ENCODE results near the gene TEC.

Gene TEC

DNA sequence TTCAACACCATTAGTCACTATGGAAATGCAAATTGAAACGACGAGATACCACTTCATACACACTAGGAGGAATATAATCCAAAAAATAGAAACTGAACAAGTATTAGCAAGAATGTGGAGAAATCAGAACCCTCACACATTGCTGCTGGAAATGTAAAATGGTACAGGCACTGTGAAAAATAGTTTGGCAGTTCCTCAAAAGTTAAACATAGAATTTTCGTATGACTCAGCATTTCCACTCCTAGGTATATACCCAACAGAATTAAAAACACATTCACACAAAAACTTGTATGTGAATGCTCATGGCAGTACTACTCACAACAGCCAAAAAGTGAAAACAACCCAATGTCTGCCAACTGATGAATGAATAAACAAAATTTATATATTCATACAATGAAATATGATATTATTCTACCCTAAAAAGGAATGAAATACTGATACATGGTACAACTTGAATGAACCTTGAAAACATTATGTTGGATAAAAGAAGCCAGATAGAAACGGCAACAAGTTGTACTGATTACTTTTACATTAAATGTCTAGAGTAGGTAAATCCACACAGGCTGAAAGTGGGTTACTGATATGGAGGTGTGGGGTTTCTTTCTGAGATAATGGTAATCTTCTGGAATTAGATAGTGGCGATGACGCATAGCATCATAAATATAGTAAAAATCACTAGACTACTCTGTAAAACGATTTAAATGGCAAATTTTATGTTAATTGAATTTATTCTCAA, 22.3 kb downstream of the TEC start:
- TF ChIP-seq, protein P1, sequence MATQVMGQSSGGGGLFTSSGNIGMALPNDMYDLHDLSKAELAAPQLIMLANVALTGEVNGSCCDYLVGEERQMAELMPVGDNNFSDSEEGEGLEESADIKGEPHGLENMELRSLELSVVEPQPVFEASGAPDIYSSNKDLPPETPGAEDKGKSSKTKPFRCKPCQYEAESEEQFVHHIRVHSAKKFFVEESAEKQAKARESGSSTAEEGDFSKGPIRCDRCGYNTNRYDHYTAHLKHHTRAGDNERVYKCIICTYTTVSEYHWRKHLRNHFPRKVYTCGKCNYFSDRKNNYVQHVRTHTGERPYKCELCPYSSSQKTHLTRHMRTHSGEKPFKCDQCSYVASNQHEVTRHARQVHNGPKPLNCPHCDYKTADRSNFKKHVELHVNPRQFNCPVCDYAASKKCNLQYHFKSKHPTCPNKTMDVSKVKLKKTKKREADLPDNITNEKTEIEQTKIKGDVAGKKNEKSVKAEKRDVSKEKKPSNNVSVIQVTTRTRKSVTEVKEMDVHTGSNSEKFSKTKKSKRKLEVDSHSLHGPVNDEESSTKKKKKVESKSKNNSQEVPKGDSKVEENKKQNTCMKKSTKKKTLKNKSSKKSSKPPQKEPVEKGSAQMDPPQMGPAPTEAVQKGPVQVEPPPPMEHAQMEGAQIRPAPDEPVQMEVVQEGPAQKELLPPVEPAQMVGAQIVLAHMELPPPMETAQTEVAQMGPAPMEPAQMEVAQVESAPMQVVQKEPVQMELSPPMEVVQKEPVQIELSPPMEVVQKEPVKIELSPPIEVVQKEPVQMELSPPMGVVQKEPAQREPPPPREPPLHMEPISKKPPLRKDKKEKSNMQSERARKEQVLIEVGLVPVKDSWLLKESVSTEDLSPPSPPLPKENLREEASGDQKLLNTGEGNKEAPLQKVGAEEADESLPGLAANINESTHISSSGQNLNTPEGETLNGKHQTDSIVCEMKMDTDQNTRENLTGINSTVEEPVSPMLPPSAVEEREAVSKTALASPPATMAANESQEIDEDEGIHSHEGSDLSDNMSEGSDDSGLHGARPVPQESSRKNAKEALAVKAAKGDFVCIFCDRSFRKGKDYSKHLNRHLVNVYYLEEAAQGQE (IDR thresholded peaks at IDR 0.05; ENCODE audit: low read depth), result no peak
- TF ChIP-seq NFIC (IDR thresholded peaks at IDR 0.05), result no peak
- TF ChIP-seq TAF1 (IDR thresholded peaks at IDR 0.05; ENCODE audit: low read depth), result no peak
- no peak for TF ChIP-seq RAD21 (IDR thresholded peaks at IDR 0.05; ENCODE audit: low read depth)
- no peak for TF ChIP-seq FOXM1 (IDR thresholded peaks at IDR 0.05; ENCODE audit: borderline replicate concordance, low read depth)
- no peak for TF ChIP-seq CREB1 (IDR thresholded peaks at IDR 0.05; ENCODE audit: low read depth)
- no peak for TF ChIP-seq TCF12 (IDR thresholded peaks at IDR 0.05; ENCODE audit: low read depth)
- TF ChIP-seq, protein P2, sequence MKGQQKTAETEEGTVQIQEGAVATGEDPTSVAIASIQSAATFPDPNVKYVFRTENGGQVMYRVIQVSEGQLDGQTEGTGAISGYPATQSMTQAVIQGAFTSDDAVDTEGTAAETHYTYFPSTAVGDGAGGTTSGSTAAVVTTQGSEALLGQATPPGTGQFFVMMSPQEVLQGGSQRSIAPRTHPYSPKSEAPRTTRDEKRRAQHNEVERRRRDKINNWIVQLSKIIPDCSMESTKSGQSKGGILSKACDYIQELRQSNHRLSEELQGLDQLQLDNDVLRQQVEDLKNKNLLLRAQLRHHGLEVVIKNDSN (IDR thresholded peaks at IDR 0.05), result no peak
- no peak for TF ChIP-seq TEAD4 (IDR thresholded peaks at IDR 0.05)
- no peak for TF ChIP-seq ZBTB7A (IDR thresholded peaks at IDR 0.05; ENCODE audit: low read depth)
- no peak for TF ChIP-seq EP300 (IDR thresholded peaks at IDR 0.05; ENCODE audit: borderline replicate concordance)
- no peak for TF ChIP-seq EGR1 (IDR thresholded peaks at IDR 0.05)
- TF ChIP-seq, protein P3, sequence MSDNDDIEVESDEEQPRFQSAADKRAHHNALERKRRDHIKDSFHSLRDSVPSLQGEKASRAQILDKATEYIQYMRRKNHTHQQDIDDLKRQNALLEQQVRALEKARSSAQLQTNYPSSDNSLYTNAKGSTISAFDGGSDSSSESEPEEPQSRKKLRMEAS (IDR thresholded peaks at IDR 0.05), result no peak
- TF ChIP-seq CEBPB (IDR thresholded peaks at IDR 0.05), result no peak
- TF ChIP-seq YY1 (IDR thresholded peaks at IDR 0.05; ENCODE audit: low read depth), result no peak

DNA sequence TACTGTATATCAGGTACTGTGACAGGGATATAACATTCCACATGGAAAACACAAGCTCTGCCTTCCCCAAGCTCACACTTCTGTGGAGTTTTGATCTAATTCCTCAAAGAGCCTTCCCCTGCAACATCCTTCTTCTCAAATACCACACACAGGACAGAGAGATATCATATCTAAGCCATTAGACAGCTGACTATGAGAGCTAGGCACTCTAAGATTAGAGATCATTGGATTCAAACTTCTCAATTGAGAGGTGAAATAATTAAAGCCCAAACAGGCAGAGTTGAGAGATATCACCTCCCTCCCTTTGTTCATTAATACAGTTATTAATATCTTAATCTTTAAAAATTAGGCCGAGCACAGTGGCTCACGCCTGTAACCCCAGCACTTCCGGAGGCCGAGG, 25.0 kb downstream of the TEC start:
- no peak for TF ChIP-seq CEBPB (IDR thresholded peaks at IDR 0.05)

DNA sequence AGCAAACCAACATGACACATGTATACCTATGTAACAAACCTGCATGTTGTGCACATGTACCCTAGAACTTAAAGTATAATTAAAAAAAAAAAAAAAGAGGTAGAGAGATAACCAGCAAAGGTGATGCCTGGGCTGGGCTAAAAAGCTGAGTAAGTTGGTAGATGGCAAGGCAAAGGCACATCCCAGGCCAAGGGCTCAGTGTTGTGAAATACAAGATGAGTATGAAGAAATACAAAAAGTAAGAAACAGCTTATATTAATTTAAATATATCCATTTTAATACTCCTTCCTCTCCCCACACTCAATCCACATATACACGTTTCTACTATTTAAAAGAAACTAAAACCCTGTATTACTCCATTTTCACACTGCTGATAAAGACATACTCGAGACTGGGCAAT, 25.8 kb downstream of the TEC start:
- no peak for TF ChIP-seq EP300 (IDR thresholded peaks at IDR 0.05; ENCODE audit: borderline replicate concordance)
- no peak for TF ChIP-seq EGR1 (IDR thresholded peaks at IDR 0.05)
- TF ChIP-seq TCF12 (IDR thresholded peaks at IDR 0.05; ENCODE audit: low read depth), result no peak
- TF ChIP-seq TEAD4 (IDR thresholded peaks at IDR 0.05), result no peak
- no peak for TF ChIP-seq ZBTB7A (IDR thresholded peaks at IDR 0.05; ENCODE audit: low read depth)
- TF ChIP-seq NFIC (IDR thresholded peaks at IDR 0.05), result no peak
- no peak for TF ChIP-seq CEBPB (IDR thresholded peaks at IDR 0.05)
- TF ChIP-seq, protein P1 (IDR thresholded peaks at IDR 0.05; ENCODE audit: low read depth), result no peak
- TF ChIP-seq, protein P3 (IDR thresholded peaks at IDR 0.05), result no peak
- TF ChIP-seq, protein P2 (IDR thresholded peaks at IDR 0.05), result no peak
- no peak for TF ChIP-seq TAF1 (IDR thresholded peaks at IDR 0.05; ENCODE audit: low read depth)
- no peak for TF ChIP-seq FOXM1 (IDR thresholded peaks at IDR 0.05; ENCODE audit: borderline replicate concordance, low read depth)
- TF ChIP-seq RAD21 (IDR thresholded peaks at IDR 0.05; ENCODE audit: low read depth), result no peak
- no peak for TF ChIP-seq YY1 (IDR thresholded peaks at IDR 0.05; ENCODE audit: low read depth)

DNA sequence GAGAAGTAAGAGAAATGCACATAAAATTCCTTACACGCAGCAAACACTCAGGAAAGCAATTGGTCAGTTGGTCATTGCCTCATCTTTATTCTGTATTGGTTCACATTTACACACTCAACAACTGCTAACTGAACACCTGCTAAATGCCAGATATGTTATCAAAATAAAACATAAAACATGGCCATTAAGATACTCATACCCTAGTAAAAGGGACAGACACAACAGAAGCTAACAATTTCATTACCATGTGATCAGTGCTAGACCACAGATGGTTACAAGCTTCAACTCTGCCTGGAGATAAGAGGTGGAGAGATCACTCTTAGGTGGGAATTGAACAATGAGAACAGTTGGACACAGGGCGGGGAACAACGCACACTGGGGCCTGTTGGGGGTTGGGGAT, 26.2 kb downstream of the TEC start:
- TF ChIP-seq FOXM1 (IDR thresholded peaks at IDR 0.05; ENCODE audit: borderline replicate concordance, low read depth) (no peak), TEAD4 (IDR thresholded peaks at IDR 0.05) (no peak), TAF1 (IDR thresholded peaks at IDR 0.05; ENCODE audit: low read depth) (no peak), ZBTB7A (IDR thresholded peaks at IDR 0.05; ENCODE audit: low read depth) (no peak), RAD21 (IDR thresholded peaks at IDR 0.05; ENCODE audit: low read depth) (no peak), YY1 (IDR thresholded peaks at IDR 0.05; ENCODE audit: low read depth) (no peak), TCF12 (IDR thresholded peaks at IDR 0.05; ENCODE audit: low read depth) (no peak)
- TF ChIP-seq, protein P3 (IDR thresholded peaks at IDR 0.05), result no peak
- TF ChIP-seq, protein P1 (IDR thresholded peaks at IDR 0.05; ENCODE audit: low read depth), result no peak
